Fibroblast of lung (primary cell): ENCODE results near the gene RHOH. TPM values are rescaled to one million over a fixed set of nuclear protein-coding genes. Genes with fewer than 3 reads are reported as not detected.
A peak's percentile ranks its signal among the peaks of the same experiment; 100 is the strongest.

Source experiments
- DNase-seq, 2 donors: peaks; one replicate each; pipeline versions ENCODE4 v3.0.0 to v3.0.0-alpha.2; 2010; ENCODE audit warnings: low read depth in 2 of 2
- H2AFZ ChIP-seq: 2 replicates; pipeline ENCODE4 v1.5.1; 2012; ENCODE audit warnings: low read length, control low read depth, inconsistent platforms
- H3K27ac ChIP-seq: 2 replicates; pipeline ENCODE4 v1.5.1; 2011; ENCODE audit warnings: low read length, control low read depth; ENCODE audit not compliant: insufficient read depth
- H3K27me3 ChIP-seq: 2 replicates; pipeline ENCODE4 v1.5.1; 2011; ENCODE audit warnings: mild to moderate bottlenecking, low read length; ENCODE audit not compliant: control insufficient read depth, insufficient read depth
- H3K36me3 ChIP-seq: 2 replicates; pipeline ENCODE4 v1.5.1; 2011; ENCODE audit warnings: low read length; ENCODE audit not compliant: control insufficient read depth, insufficient read depth
- H3K4me1 ChIP-seq: 2 replicates; pipeline ENCODE4 v1.5.1; 2011; ENCODE audit warnings: low read length; ENCODE audit not compliant: control insufficient read depth, insufficient read depth; ENCODE audit errors: extremely low read depth
- H3K4me2 ChIP-seq: 2 replicates; pipeline ENCODE4 v1.5.1; 2011; ENCODE audit warnings: low read length, control low read depth; ENCODE audit not compliant: insufficient read depth; ENCODE audit errors: extremely low read depth
- H3K4me3 ChIP-seq, 4 experiments: fragments of 200-600 bp in 1 of 4; sonication (generic) in 1 of 4; replicated peaks in 1 of 4; 2 replicates each; pipeline ENCODE4 v1.5.1; 2011 to 2016; ENCODE audit warnings: low read length in 4 of 4, low read depth in 3 of 4, mild to moderate bottlenecking in 3 of 4, control low read depth in 2 of 4, inconsistent platforms in 1 of 4, mixed read lengths in 1 of 4; ENCODE audit not compliant: insufficient read depth in 1 of 4; ENCODE audit errors: control extremely low read depth in 1 of 4
- H3K79me2 ChIP-seq: 2 replicates; pipeline ENCODE4 v1.5.1; 2012; ENCODE audit warnings: mild to moderate bottlenecking, low read length, inconsistent platforms; ENCODE audit not compliant: control insufficient read depth, insufficient read depth
- H3K9ac ChIP-seq: 2 replicates; pipeline ENCODE4 v1.5.1; 2011; ENCODE audit warnings: mild to moderate bottlenecking, low read length, control low read depth; ENCODE audit not compliant: insufficient read depth
- H3K9me3 ChIP-seq: 2 replicates; pipeline ENCODE4 v1.5.1; 2012; ENCODE audit warnings: low read depth, low read length; ENCODE audit not compliant: control insufficient read depth, insufficient read depth
- H4K20me1 ChIP-seq: 2 replicates; pipeline ENCODE4 v1.5.1; 2011; ENCODE audit warnings: low read length; ENCODE audit not compliant: control insufficient read depth, insufficient read depth; ENCODE audit errors: extremely low read depth
- EZH2 ChIP-seq: IDR thresholded peaks from 2 replicates; pipeline ENCODE4 v1.5.1; 2012; ENCODE audit warnings: low read length, control low read depth, mild to moderate bottlenecking; ENCODE audit errors: missing control alignments
- polyA plus RNA-seq, 2 donors: library from polyadenylated mRNA; depleted of rRNA in 1 of 2; stranded (reverse) in 1 of 2; unstranded in 1 of 2; fragments of >200 nt; gene quantifications; 2 replicates each; pipeline ENCODE4 v1.2.1, GENCODE V29; 2011 to 2012; ENCODE audit warnings: missing spikeins in 1 of 2
- total RNA-seq: library from RNA; depleted of rRNA; stranded (reverse); fragments of >200 nt; gene quantifications from 2 replicates; pipeline ENCODE4 v1.2.1, GENCODE V29; 2014
- TF ChIP-seq, protein P1 (sequence below), 2 donors: IDR thresholded peaks in 1 of 2; conservative IDR thresholded peaks in 1 of 2; 1 replicate in 1 of 2; 2 replicates in 1 of 2; pipeline ENCODE4 v1.5.1; 2011 to 2012; ENCODE audit warnings: low read length in 2 of 2, control low read depth in 1 of 2, inconsistent platforms in 1 of 2, low read depth in 1 of 2, mild to moderate bottlenecking in 1 of 2

RHOH gene
- total and polyA plus RNA-seq, 2 donors (not counting 1 experiment from before 2014, with no cell fraction given): not detected

GRCh38 chr4:40245550-40245949 lies 48.7 kb downstream of the RHOH start:
- H3K36me3 ChIP-seq: no peaks in the 10 kb centered on the region
- no peaks in the 10 kb centered on the region for H4K20me1 ChIP-seq
- H3K9me3 ChIP-seq: no peaks in the 10 kb centered on the region
- H3K4me1 ChIP-seq: no peaks in the 10 kb centered on the region
- H3K79me2 ChIP-seq: no peaks in the 10 kb centered on the region
- DNase-seq: no peak
- TF ChIP-seq, protein P1, sequence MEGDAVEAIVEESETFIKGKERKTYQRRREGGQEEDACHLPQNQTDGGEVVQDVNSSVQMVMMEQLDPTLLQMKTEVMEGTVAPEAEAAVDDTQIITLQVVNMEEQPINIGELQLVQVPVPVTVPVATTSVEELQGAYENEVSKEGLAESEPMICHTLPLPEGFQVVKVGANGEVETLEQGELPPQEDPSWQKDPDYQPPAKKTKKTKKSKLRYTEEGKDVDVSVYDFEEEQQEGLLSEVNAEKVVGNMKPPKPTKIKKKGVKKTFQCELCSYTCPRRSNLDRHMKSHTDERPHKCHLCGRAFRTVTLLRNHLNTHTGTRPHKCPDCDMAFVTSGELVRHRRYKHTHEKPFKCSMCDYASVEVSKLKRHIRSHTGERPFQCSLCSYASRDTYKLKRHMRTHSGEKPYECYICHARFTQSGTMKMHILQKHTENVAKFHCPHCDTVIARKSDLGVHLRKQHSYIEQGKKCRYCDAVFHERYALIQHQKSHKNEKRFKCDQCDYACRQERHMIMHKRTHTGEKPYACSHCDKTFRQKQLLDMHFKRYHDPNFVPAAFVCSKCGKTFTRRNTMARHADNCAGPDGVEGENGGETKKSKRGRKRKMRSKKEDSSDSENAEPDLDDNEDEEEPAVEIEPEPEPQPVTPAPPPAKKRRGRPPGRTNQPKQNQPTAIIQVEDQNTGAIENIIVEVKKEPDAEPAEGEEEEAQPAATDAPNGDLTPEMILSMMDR (conservative IDR thresholded peaks at IDR 0.05 in 1 of 2, IDR thresholded peaks at IDR 0.05 in 1 of 2; ENCODE audit: low read depth in 1 of 2, low read length in 2 of 2): no peak
- no peak for TF ChIP-seq EZH2
- H3K27ac ChIP-seq: no peak overlapping the region
- no peak overlapping the region for H2AFZ ChIP-seq
- no peaks in the 10 kb centered on the region for H3K27me3 ChIP-seq
- no peak overlapping the region for H3K4me2 ChIP-seq
- H3K4me3 ChIP-seq: no peak overlapping the region
- no peak overlapping the region for H3K9ac ChIP-seq

GRCh38 chr4:40246011-40246900 lies 49.4 kb downstream of the RHOH start:
- Histone ChIP-seq H3K36me3 (no peaks in the 10 kb centered on the region), H3K27me3 (no peaks in the 10 kb centered on the region), H3K79me2 (no peaks in the 10 kb centered on the region), H3K9ac (no peak overlapping the region), H3K9me3 (no peaks in the 10 kb centered on the region), H3K4me3 (no peak overlapping the region), H3K4me1 (no peaks in the 10 kb centered on the region), H2AFZ (no peak overlapping the region), H3K27ac (no peak overlapping the region), H3K4me2 (no peak overlapping the region), H4K20me1 (no peaks in the 10 kb centered on the region)
- TF ChIP-seq EZH2: no peak
- peak in 1 of 2 donors; percentile 35 for DNase-seq

GRCh38 chr4:40246938-40247337 lies 50.1 kb downstream of the RHOH start:
- no peaks in the 10 kb centered on the region for H3K27me3 ChIP-seq

More at GRCh38 chr4:40246938-40247337, 50.1 kb downstream of the RHOH start:
- no peak overlapping the region for H3K4me3 ChIP-seq
- H3K9ac ChIP-seq: no peak overlapping the region
- H3K36me3 ChIP-seq: no peaks in the 10 kb centered on the region
- H4K20me1 ChIP-seq: no peaks in the 10 kb centered on the region
- H3K27ac ChIP-seq: no peak overlapping the region
- H3K4me1 ChIP-seq: no peaks in the 10 kb centered on the region
- no peaks in the 10 kb centered on the region for H3K79me2 ChIP-seq
- no peak overlapping the region for H2AFZ ChIP-seq
- no peaks in the 10 kb centered on the region for H3K9me3 ChIP-seq
- TF ChIP-seq EZH2: no peak
- TF ChIP-seq, protein P1 (conservative IDR thresholded peaks at IDR 0.05 in 1 of 2, IDR thresholded peaks at IDR 0.05 in 1 of 2; ENCODE audit: low read depth in 1 of 2, low read length in 2 of 2): no peak
- DNase-seq: no peak
- H3K4me2 ChIP-seq: no peak overlapping the region
